Smooth muscle cell (in vitro differentiated cells): ENCODE data around the gene FBXO33. TPM values are rescaled to one million over a fixed set of nuclear protein-coding genes. Genes with fewer than 3 reads are reported as not detected.

Source experiments
- DNase-seq: peaks from one replicate; lab custom pipeline; 2025; ENCODE audit not compliant: unreplicated experiment; lab: John Stamatoyannopoulos, UW
- H2AFZ ChIP-seq: fragments of 200-600 bp; sonication (generic); 2 replicates; pipeline ENCODE4 v1.6.0; 2016; ENCODE audit warnings: antibody characterized with exemption, low read depth, mild to moderate bottlenecking
- H3F3A ChIP-seq: fragments of 200-600 bp; sonication (generic); 2 replicates; pipeline ENCODE4 v1.6.0; 2017; ENCODE audit warnings: antibody characterized with exemption, low read depth
- H3K27ac ChIP-seq: fragments of 200-600 bp; sonication (generic); 2 replicates; pipeline ENCODE4 v1.5.1; 2016; ENCODE audit warnings: low read depth, mild to moderate bottlenecking
- H3K27me3 ChIP-seq: fragments of 200-600 bp; sonication (generic); 2 replicates; pipeline ENCODE4 v1.6.1; 2016; ENCODE audit warnings: low read depth, mild to moderate bottlenecking
- H3K36me3 ChIP-seq: fragments of 200-600 bp; sonication (generic); 2 replicates; pipeline ENCODE4 v1.5.1; 2016; ENCODE audit warnings: low read depth
- H3K4me1 ChIP-seq: fragments of 200-600 bp; sonication (generic); 2 replicates; pipeline ENCODE4 v1.5.1; 2016; ENCODE audit warnings: low read depth
- H3K4me2 ChIP-seq: fragments of 200-600 bp; sonication (generic); 2 replicates; pipeline ENCODE4 v1.6.0; 2016; ENCODE audit warnings: mild to moderate bottlenecking
- H3K4me3 ChIP-seq: fragments of 200-600 bp; sonication (generic); 2 replicates; pipeline ENCODE4 v1.5.1; 2016; ENCODE audit warnings: mild to moderate bottlenecking
- H3K79me2 ChIP-seq: fragments of 200-600 bp; sonication (generic); 2 replicates; pipeline ENCODE4 v1.6.0; 2016; ENCODE audit warnings: low read depth, mild to moderate bottlenecking
- H3K9ac ChIP-seq: fragments of 200-600 bp; sonication (generic); 2 replicates; pipeline ENCODE4 v1.6.0; 2016; ENCODE audit warnings: low read depth
- H3K9me3 ChIP-seq: fragments of 200-600 bp; sonication (generic); replicated peaks from 2 replicates; pipeline ENCODE4 v1.5.1; 2016; ENCODE audit warnings: low read depth
- H4K20me1 ChIP-seq: fragments of 200-600 bp; sonication (generic); 2 replicates; pipeline ENCODE4 v1.6.0; 2016; ENCODE audit warnings: low read depth
- CTCF ChIP-seq: fragments of 200-600 bp; sonication (generic); IDR thresholded peaks from 2 replicates; pipeline ENCODE4 v1.5.1; 2017; ENCODE audit warnings: borderline replicate concordance, mild to moderate bottlenecking, antibody characterized with exemption; ENCODE audit not compliant: insufficient read depth, poor library complexity, severe bottlenecking
- WGBS: methylation state at CpG from one replicate; pipeline ENCODE4 v1.1.7; 2016; ENCODE audit warnings: low lambda C conversion rate; 5-methylcytosine and 5-hydroxymethylcytosine counted together
- polyA plus RNA-seq: library from polyadenylated mRNA; unstranded; fragments of >200 nt; fragmentation: Nextera tagmentation; extraction: Ambion mirVana; gene quantifications from 2 replicates; pipeline ENCODE4 v1.2.1, GENCODE V29; 2016
- total RNA-seq: library from RNA; depleted of rRNA; stranded (reverse); fragments of >200 nt; gene quantifications from 2 replicates; pipeline ENCODE4 v1.2.3, GENCODE V29; 2014

Gene FBXO33
- total and polyA plus RNA-seq, 2 experiments from 2014 or later: 9.2 to 15.4 TPM

GRCh38 chr14:39446131-39446744 lies 14.0 kb upstream of the FBXO33 start:
- Histone ChIP-seq H4K20me1 (no peaks in the 10 kb centered on the region), H3F3A (no peaks in the 10 kb centered on the region), H3K9ac (no peak overlapping the region), H3K4me2 (no peak overlapping the region), H3K27me3 (no peaks in the 10 kb centered on the region), H3K36me3 (no peaks in the 10 kb centered on the region), H3K4me1 (no peaks in the 10 kb centered on the region), H2AFZ (no peak overlapping the region), H3K4me3 (no peak overlapping the region), H3K9me3 (no peaks in the 10 kb centered on the region), H3K27ac (no peak overlapping the region), H3K79me2 (no peaks in the 10 kb centered on the region)
- DNase-seq: no peak
- TF ChIP-seq CTCF: no peak
- 100% methylated on average over 1 of the region's 1 CpG for WGBS

- 93% methylated on average over 14 of the region's 14 CpGs for WGBS
- H3K79me2 ChIP-seq: no peaks in the 10 kb centered on the region
- no peak overlapping the region for H3K4me3 ChIP-seq
- H3K9ac ChIP-seq: no peak overlapping the region
- no peaks in the 10 kb centered on the region for H3K36me3 ChIP-seq
- no peak for TF ChIP-seq CTCF
- H3K27ac ChIP-seq: no peak overlapping the region
- H4K20me1 ChIP-seq: no peaks in the 10 kb centered on the region
- no peaks in the 10 kb centered on the region for H3K4me1 ChIP-seq
- no peak overlapping the region for H3K4me2 ChIP-seq
- H3K9me3 ChIP-seq: no peaks in the 10 kb centered on the region
- no peaks in the 10 kb centered on the region for H3K27me3 ChIP-seq
- DNase-seq: no peak
- H2AFZ ChIP-seq: no peak overlapping the region
- H3F3A ChIP-seq: no peaks in the 10 kb centered on the region
Observed at GRCh38 chr14:39442293-39442692, 10.1 kb upstream of the FBXO33 start.

DNA sequence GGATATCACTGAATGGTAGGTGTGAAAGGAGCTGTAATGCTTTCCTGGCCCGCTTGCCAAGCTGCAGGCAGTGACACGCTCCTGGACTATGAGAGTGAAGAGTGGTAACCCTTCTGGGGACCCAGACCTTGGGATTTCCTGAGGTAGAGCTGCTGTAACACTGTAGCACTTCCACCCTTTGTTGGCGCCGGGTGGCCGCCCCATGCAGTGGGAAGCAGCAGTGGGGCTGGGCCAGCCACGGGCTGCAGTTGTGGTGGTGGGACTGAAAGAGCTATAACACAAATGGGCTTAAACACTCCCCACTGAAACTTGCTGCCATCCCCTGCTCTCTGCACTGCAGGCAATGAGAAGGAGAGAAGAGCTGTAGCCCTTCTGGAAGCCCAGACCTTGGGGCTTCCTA lies 9.6 kb upstream of the FBXO33 start:
- DNase-seq: no peak
- H2AFZ ChIP-seq: no peak overlapping the region
- no peaks in the 10 kb centered on the region for H4K20me1 ChIP-seq
- H3K27ac ChIP-seq: no peak overlapping the region
- no peaks in the 10 kb centered on the region for H3K4me1 ChIP-seq
- TF ChIP-seq CTCF: no peak
- H3F3A ChIP-seq: no peaks in the 10 kb centered on the region
- no peaks in the 10 kb centered on the region for H3K27me3 ChIP-seq
- H3K36me3 ChIP-seq: no peaks in the 10 kb centered on the region
- H3K9ac ChIP-seq: no peak overlapping the region
- no peak overlapping the region for H3K4me3 ChIP-seq
- H3K79me2 ChIP-seq: no peaks in the 10 kb centered on the region
- WGBS: 82% methylated on average over 6 of the region's 6 CpGs
- no peak overlapping the region for H3K4me2 ChIP-seq
- H3K9me3 ChIP-seq: no peaks in the 10 kb centered on the region

DNA sequence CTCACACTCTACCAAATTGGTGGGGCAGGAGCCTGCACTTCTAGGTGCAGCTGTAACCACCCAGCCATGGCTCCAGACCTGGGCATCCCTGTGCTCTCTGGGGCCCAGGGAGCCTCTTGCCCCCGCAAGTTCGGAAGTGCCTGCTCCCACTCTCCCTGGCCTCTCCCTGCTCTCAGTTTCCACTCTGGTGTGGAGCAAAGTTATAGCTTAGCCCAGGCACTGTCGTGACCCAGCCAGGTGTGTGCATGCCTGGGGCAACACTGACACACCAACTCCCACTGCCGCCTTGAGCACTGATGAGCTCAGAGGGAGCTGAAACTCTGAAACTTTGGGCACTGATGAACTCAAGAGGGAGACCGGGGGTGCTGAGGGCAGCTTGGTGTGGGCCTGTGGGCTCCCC lies 8.7 kb upstream of the FBXO33 start:
- no peak overlapping the region for H3K4me2 ChIP-seq
- TF ChIP-seq CTCF: no peak
- no peaks in the 10 kb centered on the region for H3K4me1 ChIP-seq
- H3K9me3 ChIP-seq: no peaks in the 10 kb centered on the region
- H2AFZ ChIP-seq: no peak overlapping the region
- H3K9ac ChIP-seq: no peak overlapping the region
- no peak overlapping the region for H3K27ac ChIP-seq
- no peak overlapping the region for H3K4me3 ChIP-seq
- H3F3A ChIP-seq: no peaks in the 10 kb centered on the region
- H3K27me3 ChIP-seq: no peaks in the 10 kb centered on the region
- H3K79me2 ChIP-seq: no peaks in the 10 kb centered on the region
- no peaks in the 10 kb centered on the region for H4K20me1 ChIP-seq
- 95% methylated on average over 5 of the region's 5 CpGs for WGBS
- no peak for DNase-seq
- H3K36me3 ChIP-seq: no peaks in the 10 kb centered on the region
